Heart right ventricle (tissue), 16 donors: ENCODE data around the gene TARM1. TPM values are rescaled to one million over a fixed set of nuclear protein-coding genes. Genes with fewer than 3 reads are reported as not detected.

Experiments used
- ATAC-seq, 8 donors: fragments of 200-7000 bp; cut with Tn5 transposase; one replicate each; pipeline ENCODE4 v1.9.1; 2020; ENCODE audit warnings: mild to moderate bottlenecking in 8 of 8, moderate library complexity in 8 of 8, moderate number of reproducible peaks in 1 of 8
- DNase-seq, 2 donors: peaks; one replicate each; pipeline ENCODE4 v3.0.0-alpha.2; 2020
- H3K27ac ChIP-seq, 10 donors: fragments of 200-600 bp; sonication (generic) in 2 of 10; one replicate each; pipeline versions ENCODE4 v1.5.0 to v1.8.0; 2020 to 2022; ENCODE audit warnings: mild to moderate bottlenecking in 3 of 10
- H3K27me3 ChIP-seq, 7 donors: fragments of 200-600 bp; one replicate each; pipeline ENCODE4 v1.8.0; 2021 to 2022; ENCODE audit warnings: mild to moderate bottlenecking in 2 of 7
- H3K36me3 ChIP-seq, 9 donors: fragments of 200-600 bp; sonication (generic) in 1 of 9; one replicate each; pipeline versions ENCODE4 v1.5.0 to v1.8.0; 2020 to 2022; ENCODE audit warnings: mild to moderate bottlenecking in 2 of 9
- H3K4me1 ChIP-seq, 9 donors: fragments of 200-600 bp; sonication (generic) in 1 of 9; one replicate each; pipeline versions ENCODE4 v1.5.0 to v1.8.0; 2020 to 2022; ENCODE audit warnings: mild to moderate bottlenecking in 4 of 9
- H3K4me3 ChIP-seq, 10 donors: fragments of 200-600 bp; sonication (generic) in 2 of 10; one replicate each; pipeline versions ENCODE4 v1.5.0 to v1.8.0; 2020 to 2022; ENCODE audit warnings: mild to moderate bottlenecking in 7 of 10, moderate library complexity in 2 of 10
- H3K9me3 ChIP-seq, 11 donors: fragments of 200-600 bp in 10 of 11; sonication (generic) in 2 of 11; one replicate each; pipeline versions ENCODE4 v1.5.0 to v1.8.0; 2013 to 2022; ENCODE audit warnings: mild to moderate bottlenecking in 2 of 11, control low read depth in 1 of 11, moderate library complexity in 1 of 11
- WGBS, 2 donors: extraction: QIAGEN DNeasy Blood & Tissue Kit; methylation state at CpG; one replicate each; pipeline ENCODE4 v1.1.7; 2013; ENCODE audit warnings: inconsistent platforms in 1 of 2; 5-methylcytosine and 5-hydroxymethylcytosine counted together
- intact Hi-C, 10 donors: fragments of 100-400 bp; cut with DNase I; formaldehyde crosslinking; loops; one replicate each; pipeline versions ENCODE4 v1.11.1 to v1.14.2; 2022
- polyA plus RNA-seq, 2 donors: library from polyadenylated mRNA; stranded (reverse); fragments of 200-250 nt; gene quantifications; one replicate each; pipeline ENCODE4 v1.2.3, GENCODE V29; 2013
- total RNA-seq, 10 donors: library from RNA; stranded (reverse); fragmentation: NEBNext Ultra II Directional in 3 of 10; extraction: Animal tissue kit (Norgen Biotek cat#: 25700) in 3 of 10; gene quantifications; one replicate each; pipeline versions ENCODE4 v1.2.1 to v1.2.4, GENCODE V29; 2021 to 2023
- TF ChIP-seq, protein P1 (sequence below), 9 donors: fragments of 200-600 bp; sonication (generic) in 2 of 9; IDR thresholded peaks; one replicate each; pipeline versions ENCODE4 v1.5.0 to v1.8.0; 2021 to 2022; ENCODE audit warnings: antibody characterized with exemption in 9 of 9, mild to moderate bottlenecking in 5 of 9, moderate library complexity in 1 of 9
- donor health status: Arrhythmogenic right ventricular cardiomyopathy.
- donor health status: ischemic (EF 13 %, LVEDD 7.1; RV severe dilation, severe dysfunction).
- donor health status: healthy with polysubstance abuse.
- donor health status: DM: no; HTN: yes; CAD: no.
- donor health status: DM: no; HTN: no; CAD: no.
- donor health status: ischemic (EF 25% LVEDD 6.9; RV normal size, moderate dysfunction).
- donor health status: ischemic (EF 25% LVEDD 5.7; RV mildly dilated, moderate dysfunction).
- donor health status: healthy.
- donor health status: DM: yes; HTN: yes; CAD: no.
- donor health status: Ischemic cardiomyopathy.
- donor health status: ischemic (EF 35%, LVEDD 5.7; RV mildly dilated, moderate dysfunction).
- donor health status: nonischemic (EF 11% LVEDD 7.7; RV severe dilation, severe dysfunction).
- donor health status: DM: yes; HTN: yes; CAD: no.
- donor health status: PGD.
- donor health status: ischemic (EF 29% LVEDD 5.4; RV normal size, mild dysfunction).
- donor health status: nonischemic (EF 23%, LVEDD 6.1; RV moderate dilation, normal function).

TARM1 gene
- total and polyA plus RNA-seq, 12 donors = not detected

GRCh38 chr19:54127688-54128440 is 46.7 kb upstream of the TARM1 start:
- TF ChIP-seq, protein P1, sequence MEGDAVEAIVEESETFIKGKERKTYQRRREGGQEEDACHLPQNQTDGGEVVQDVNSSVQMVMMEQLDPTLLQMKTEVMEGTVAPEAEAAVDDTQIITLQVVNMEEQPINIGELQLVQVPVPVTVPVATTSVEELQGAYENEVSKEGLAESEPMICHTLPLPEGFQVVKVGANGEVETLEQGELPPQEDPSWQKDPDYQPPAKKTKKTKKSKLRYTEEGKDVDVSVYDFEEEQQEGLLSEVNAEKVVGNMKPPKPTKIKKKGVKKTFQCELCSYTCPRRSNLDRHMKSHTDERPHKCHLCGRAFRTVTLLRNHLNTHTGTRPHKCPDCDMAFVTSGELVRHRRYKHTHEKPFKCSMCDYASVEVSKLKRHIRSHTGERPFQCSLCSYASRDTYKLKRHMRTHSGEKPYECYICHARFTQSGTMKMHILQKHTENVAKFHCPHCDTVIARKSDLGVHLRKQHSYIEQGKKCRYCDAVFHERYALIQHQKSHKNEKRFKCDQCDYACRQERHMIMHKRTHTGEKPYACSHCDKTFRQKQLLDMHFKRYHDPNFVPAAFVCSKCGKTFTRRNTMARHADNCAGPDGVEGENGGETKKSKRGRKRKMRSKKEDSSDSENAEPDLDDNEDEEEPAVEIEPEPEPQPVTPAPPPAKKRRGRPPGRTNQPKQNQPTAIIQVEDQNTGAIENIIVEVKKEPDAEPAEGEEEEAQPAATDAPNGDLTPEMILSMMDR (IDR thresholded peaks at IDR 0.05) = no peak
- intact Hi-C loops = no loop called here
- no peaks in the 10 kb centered on the region for H3K27me3 ChIP-seq
- no peaks in the 10 kb centered on the region for H3K4me1 ChIP-seq
- no peak overlapping the region for H3K27ac ChIP-seq
- peaks cover 4 to 95% (median 67%) of the 10 kb centered on the region in 9 donors for H3K36me3 ChIP-seq
- DNase-seq (no peak), ATAC-seq (no peak)
- no peak overlapping the region for H3K4me3 ChIP-seq
- WGBS, 2 donors = 93 to 94% methylated on average over 39 to 44 of the region's 44 CpGs
- no peaks in the 10 kb centered on the region for H3K9me3 ChIP-seq

DNA sequence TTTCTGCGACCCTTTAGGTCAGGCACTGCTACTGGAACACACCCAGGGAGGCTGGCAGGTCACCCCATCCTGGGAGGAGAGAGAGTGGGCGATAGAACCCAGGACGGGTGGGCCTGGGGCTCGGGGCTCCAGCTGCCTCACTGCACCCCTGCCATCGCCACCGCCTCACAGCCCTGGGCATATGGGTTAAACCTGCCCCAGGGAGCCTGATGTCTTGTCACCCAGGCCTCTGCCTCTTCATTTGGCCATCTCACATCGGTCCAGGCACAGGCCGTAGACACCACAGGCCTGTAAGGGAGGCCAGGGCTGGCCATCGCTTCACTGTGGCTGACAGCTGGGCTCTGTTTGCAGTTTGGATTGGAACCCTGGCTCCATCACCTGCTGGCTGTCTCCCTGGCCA is 44.5 kb upstream of the TARM1 start:
- Histone ChIP-seq H3K27me3 (no peaks in the 10 kb centered on the region), H3K4me3 (no peak overlapping the region), H3K36me3 (peaks cover 7 to 95% (median 81%) of the 10 kb centered on the region in 9 donors), H3K9me3 (no peaks in the 10 kb centered on the region), H3K27ac (no peak overlapping the region), H3K4me1 (no peaks in the 10 kb centered on the region)
- 88 to 92% methylated on average over 9 of the region's 9 CpGs for WGBS, 2 donors
- TF ChIP-seq, protein P1 (IDR thresholded peaks at IDR 0.05) = no peak
- DNase-seq = no peak
- intact Hi-C loops = no loop called here
- no peak for ATAC-seq

DNA sequence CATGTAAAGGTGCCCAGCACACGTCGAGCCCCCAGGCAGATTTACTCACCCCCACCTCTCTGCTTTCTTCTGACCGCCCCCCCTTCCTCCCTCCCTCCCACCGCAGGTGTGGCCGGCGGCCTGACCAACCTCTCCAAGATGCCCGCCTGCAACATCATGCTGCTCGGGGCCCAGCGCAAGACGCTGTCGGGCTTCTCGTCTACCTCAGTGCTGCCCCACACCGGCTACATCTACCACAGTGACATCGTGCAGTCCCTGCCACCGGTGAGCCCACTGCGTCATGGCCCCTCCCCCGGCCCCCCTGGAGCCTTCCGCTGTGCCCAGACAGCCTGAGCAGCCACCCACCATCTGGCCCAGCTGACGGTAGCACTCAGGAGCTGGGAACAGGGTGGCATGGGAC is 43.2 kb upstream of the TARM1 start:
- 92 to 94% methylated on average over 19 of the region's 19 CpGs for WGBS, 2 donors
- no peak for ATAC-seq
- no peak for DNase-seq
- TF ChIP-seq, protein P1 (IDR thresholded peaks at IDR 0.05) = no peak
- no peaks in the 10 kb centered on the region for H3K4me1 ChIP-seq
- intact Hi-C loops = no loop called here
- peaks cover 7 to 100% (median 89%) of the 10 kb centered on the region in 9 donors for H3K36me3 ChIP-seq
- no peak overlapping the region for H3K4me3 ChIP-seq
- no peaks in the 10 kb centered on the region for H3K27me3 ChIP-seq
- no peaks in the 10 kb centered on the region for H3K9me3 ChIP-seq
- H3K27ac ChIP-seq = no peak overlapping the region

DNA sequence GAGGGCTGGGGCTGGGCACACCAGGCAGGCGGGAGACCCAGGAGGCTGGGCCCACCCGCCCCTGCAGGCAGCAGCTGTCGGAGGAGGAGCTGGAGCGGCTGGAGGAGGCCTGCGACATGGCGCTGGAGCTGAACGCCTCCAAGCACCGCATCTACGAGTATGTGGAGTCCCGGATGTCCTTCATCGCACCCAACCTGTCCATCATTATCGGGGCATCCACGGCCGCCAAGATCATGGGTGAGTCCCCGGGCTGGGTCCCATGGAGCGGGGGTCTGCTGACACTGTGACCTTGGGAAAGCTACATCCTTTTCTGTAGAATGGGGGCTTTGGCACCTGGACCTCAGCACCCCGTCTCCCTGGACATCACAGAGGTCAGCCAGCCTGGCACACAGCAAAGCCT is 42.5 kb upstream of the TARM1 start:
- no peak for DNase-seq
- H3K4me3 ChIP-seq = no peak overlapping the region
- H3K27ac ChIP-seq = no peak overlapping the region
- WGBS, 2 donors = 95 to 97% methylated on average over 15 to 17 of the region's 17 CpGs
- intact Hi-C loops = no loop called here
- TF ChIP-seq, protein P1 (IDR thresholded peaks at IDR 0.05) = no peak
- H3K27me3 ChIP-seq = no peaks in the 10 kb centered on the region
- H3K4me1 ChIP-seq = no peaks in the 10 kb centered on the region
- H3K9me3 ChIP-seq = no peaks in the 10 kb centered on the region
- H3K36me3 ChIP-seq = peaks cover 4 to 100% (median 87%) of the 10 kb centered on the region in 9 donors
- no peak for ATAC-seq
